Limb (tissue), 2 donors: ENCODE measurements around the gene KSR2.
A peak's percentile ranks its signal among the peaks of the same experiment; 100 is the strongest.

ENCODE experiments used
- DNase-seq, 2 donors: peaks; one replicate each; pipeline ENCODE4 v3.0.0-alpha.2; 2016; ENCODE audit errors: extremely low spot score in 2 of 2

Gene KSR2

GRCh38 chr12:117501076-117501869 is 467.5 kb downstream of the KSR2 start:
- DNase-seq, result peak in 1 of 2 donors; percentile 67

- DNase-seq, result no peak
These were observed 468.9 kb downstream of the KSR2 start for GRCh38 chr12:117499759-117500485.

- DNase-seq, result no peak
These were observed 469.9 kb downstream of the KSR2 start for GRCh38 chr12:117498880-117499279.

GRCh38 chr12:117498256-117498655 is 470.5 kb downstream of the KSR2 start:
- no peak for DNase-seq

GRCh38 chr12:117497407-117497806 is 471.4 kb downstream of the KSR2 start:
- no peak for DNase-seq

GRCh38 chr12:117494833-117495655 is 473.7 kb downstream of the KSR2 start:
- DNase-seq, result no peak

GRCh38 chr12:117491711-117492110 is 477.1 kb downstream of the KSR2 start:
- DNase-seq, result no peak

- no peak for DNase-seq
These were observed 478.7 kb downstream of the KSR2 start for GRCh38 chr12:117490130-117490529.

- no peak for DNase-seq
These were observed 479.1 kb downstream of the KSR2 start for GRCh38 chr12:117489671-117490070.

- DNase-seq, result no peak
These were observed 481.7 kb downstream of the KSR2 start for GRCh38 chr12:117486840-117487659.

GRCh38 chr12:117485984-117486839 is 482.6 kb downstream of the KSR2 start:
- no peak for DNase-seq

GRCh38 chr12:117484901-117485300 is 483.9 kb downstream of the KSR2 start:
- no peak for DNase-seq

- no peak for DNase-seq
These were observed 485.3 kb downstream of the KSR2 start for GRCh38 chr12:117483501-117483900.

GRCh38 chr12:117481470-117481869 is 487.3 kb downstream of the KSR2 start:
- DNase-seq, result no peak

- DNase-seq, result no peak
These were observed 492.4 kb downstream of the KSR2 start for GRCh38 chr12:117476341-117476740.

- no peak for DNase-seq
These were observed 494.9 kb downstream of the KSR2 start for GRCh38 chr12:117473856-117474255.

GRCh38 chr12:117472983-117473382 is 495.8 kb downstream of the KSR2 start:
- no peak for DNase-seq

- DNase-seq, result no peak
These were observed 498.0 kb downstream of the KSR2 start for GRCh38 chr12:117470804-117471203.

- no peak for DNase-seq
These were observed 498.8 kb downstream of the KSR2 start for GRCh38 chr12:117469883-117470483.

GRCh38 chr12:117468016-117468415 is 500.8 kb downstream of the KSR2 start:
- no peak for DNase-seq
